Activated CD4-positive, alpha-beta T cell treated with anti-CD3 and anti-CD28 coated beads, Interleukin-2, amount 50 U/mL, for 1 hour (primary cell): ENCODE results near the gene BBLN.
A peak's percentile ranks its signal among the peaks of the same experiment; 100 is the strongest.
"Not testable (repeated sequence)": the region's sequence is repeated elsewhere in the genome, so short reads cannot be mapped to it uniquely, and the experiment has no call there.

ENCODE experiments used
- DNase-seq: peaks from one replicate; pipeline ENCODE4 v3.0.0-alpha.2; 2020

BBLN gene, protein sequence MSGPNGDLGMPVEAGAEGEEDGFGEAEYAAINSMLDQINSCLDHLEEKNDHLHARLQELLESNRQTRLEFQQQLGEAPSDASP

DNA sequence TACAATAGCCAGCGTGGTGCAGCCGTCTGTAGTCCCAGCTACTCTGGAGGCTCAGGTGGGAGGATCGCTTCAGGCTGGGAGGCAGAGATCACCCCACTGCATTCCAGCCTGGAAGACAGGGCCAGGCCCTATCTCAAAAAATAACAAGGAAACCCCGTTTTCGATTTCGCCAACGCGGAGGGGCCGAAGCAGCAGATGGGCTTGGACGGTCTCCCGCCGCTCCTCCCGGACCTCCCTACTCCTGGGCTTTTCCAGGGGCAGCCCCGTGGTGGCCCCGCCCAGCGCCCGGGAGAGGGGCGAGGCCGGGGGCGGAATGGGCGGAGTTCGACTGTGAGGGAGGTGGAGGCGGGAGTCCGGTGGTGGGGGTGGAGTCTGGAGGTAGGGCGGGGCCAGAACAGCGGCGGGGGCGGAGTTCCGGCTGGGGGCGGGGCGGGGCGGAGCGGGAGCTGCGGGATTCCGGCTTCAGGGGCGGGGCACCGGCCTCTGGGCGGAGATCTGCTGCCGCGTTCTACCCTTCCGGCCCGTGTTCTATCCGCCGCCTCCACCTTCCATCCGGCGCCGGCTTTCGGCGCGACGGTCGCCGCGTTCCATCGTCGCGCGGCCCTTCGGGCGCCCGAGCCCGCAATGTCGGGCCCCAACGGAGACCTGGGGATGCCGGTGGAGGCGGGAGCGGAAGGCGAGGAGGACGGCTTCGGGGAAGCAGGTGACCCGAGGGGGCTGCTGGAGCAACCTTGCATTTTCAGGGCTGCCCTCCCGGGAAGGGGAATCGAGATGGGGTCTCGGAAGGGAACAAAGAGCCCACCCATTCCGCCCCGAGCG is at the start of gene BBLN:
Gene BBLN, plus strand, starts transcription at position 482 of the 819 bp plus-strand sequence. Its CDS starts 143 bp downstream, at position 625.
- DNase-seq, result peak; percentile 93

DNA sequence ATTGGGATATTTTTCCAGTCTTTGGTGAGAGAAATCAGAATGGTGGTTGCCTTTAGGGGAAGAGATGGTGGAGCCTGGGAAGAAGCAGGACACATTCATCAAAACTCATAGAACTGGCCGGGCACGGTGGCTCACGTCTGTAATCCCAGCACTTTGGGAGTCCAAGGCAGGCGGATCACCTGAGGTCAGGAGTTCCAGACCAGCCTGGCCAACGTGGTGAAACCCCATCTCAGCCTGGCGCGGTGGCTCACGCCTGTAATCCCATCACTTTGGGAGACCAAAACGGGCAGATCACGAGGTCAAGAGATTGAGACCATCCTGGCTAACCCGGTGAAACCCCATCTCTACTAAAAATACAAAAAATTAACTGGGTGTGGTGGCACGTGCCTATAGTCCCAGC is 48.3 kb upstream of the BBLN start:
- DNase-seq, result not testable (repeated sequence)

DNA sequence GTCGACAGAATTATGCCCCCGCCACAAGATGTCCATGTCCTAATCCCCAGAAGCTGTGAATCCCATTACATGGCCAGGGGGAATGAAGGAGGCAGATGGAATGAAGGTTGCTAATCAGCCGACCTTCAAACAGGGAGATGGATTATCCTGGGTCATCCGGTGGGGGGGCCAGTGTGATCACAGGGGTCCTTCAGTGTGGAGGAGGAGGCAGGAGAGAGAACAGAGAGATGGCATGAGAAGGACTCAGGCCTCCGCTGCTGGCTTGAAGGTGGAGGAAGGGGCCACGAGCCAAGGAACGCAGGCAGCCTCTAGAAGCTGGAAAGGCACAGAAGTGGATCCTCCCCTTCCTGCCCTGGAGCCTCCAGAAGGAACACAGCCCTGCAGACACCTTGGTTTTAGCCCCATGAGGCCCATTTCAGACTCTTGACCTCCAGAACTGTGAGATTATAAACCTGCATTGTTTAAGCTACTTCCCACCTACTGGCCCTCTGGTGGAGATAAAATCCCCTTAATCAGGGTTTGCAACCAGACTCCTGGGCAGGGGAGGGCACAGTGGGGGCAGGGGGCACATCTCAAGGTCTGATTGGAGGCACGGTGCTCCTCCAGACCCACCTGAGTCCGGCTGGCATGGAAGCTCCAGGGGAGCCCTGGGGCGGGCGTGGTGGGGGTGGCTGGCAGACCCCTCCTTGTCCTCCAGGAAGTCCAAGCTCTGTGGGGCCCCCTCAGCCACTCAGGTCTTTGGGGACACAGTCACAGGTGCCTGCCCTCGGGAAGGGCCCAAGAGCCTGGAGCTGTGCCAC is 46.3 kb upstream of the BBLN start:
- no peak for DNase-seq

DNA sequence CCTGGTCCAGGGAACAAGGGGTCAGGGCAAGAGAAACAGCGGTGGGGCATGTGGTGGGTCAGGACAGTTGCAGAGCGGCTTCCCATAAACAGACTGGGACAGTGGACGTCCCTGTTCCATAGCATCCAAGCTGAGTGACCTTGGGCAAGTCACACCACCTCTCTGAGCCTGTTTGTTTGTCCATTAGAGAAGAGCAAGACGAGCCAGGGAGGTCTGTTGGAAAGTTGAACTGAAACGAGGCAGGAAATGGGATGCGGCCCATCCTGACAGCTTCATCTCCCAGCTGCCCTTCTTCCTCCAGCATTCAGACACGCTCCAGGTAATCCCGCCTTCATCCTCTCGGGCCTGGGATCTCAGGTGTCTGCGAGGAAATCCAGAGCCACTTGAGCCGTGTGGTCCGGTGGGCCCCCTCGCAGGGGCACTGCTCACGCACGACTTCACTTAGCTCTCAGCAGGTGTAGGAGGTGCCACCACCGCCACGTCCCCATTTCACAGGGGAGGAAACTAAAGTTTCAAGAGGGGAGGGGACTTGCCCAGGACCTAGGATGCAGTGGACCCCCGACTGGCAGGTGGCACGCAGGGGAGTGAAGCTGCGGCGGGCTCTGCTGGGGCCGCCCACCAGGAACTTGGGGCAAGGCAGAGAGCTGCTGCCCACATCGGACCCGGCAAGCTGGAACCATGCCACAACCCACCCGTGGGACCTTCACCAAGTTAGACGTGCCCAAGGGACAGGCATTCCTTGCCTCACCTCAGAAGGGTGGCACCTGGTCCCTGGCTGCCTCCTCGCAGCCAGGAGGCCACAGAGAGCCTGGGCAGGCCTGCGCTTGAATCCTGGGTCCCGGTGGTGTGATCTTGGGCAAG is 45.5 kb upstream of the BBLN start:
- DNase-seq, result no peak

DNA sequence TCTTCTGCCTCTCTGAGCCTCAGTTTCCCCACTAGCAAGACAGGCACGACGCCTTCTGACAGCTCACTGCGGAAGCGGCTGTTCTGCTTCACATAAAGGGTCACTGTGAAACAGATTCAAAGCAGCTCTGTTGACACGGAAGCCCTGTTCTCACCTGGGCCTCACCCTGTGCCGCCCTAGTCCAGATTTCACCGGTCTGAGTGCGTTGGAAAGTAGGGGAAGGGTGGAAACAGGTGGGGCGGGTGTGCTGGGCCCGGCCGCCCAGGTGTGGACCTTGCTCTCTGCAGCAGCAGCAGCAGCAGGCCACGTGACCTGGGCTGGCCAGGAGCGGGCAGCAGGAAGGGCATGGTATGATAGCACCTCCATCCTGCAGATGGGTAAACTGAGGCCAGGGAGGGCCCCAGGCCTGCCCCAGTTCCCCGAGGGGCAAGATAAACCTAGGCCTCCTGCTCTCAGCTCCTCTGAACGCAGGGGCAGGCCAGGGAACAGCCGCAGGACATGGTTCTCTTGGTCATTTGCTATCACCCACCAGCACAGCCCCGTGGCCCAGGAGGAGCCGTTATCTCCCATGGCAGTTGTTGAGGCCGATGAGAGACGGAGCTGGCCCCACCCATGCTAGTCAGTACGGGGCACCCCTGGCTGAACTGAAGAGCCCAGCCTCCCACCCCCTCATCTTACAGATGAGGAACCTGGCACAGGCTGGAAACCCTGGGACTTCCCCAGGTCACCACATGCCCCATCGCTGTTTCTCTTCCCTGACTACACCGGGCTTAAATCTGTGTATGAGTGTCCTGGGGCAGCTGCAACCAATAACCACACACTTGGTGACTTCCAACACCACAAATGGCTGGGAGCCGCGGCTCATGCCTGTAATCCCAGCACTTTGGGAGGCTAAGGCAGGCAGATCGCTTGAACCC is 44.6 kb upstream of the BBLN start:
- no peak for DNase-seq

DNA sequence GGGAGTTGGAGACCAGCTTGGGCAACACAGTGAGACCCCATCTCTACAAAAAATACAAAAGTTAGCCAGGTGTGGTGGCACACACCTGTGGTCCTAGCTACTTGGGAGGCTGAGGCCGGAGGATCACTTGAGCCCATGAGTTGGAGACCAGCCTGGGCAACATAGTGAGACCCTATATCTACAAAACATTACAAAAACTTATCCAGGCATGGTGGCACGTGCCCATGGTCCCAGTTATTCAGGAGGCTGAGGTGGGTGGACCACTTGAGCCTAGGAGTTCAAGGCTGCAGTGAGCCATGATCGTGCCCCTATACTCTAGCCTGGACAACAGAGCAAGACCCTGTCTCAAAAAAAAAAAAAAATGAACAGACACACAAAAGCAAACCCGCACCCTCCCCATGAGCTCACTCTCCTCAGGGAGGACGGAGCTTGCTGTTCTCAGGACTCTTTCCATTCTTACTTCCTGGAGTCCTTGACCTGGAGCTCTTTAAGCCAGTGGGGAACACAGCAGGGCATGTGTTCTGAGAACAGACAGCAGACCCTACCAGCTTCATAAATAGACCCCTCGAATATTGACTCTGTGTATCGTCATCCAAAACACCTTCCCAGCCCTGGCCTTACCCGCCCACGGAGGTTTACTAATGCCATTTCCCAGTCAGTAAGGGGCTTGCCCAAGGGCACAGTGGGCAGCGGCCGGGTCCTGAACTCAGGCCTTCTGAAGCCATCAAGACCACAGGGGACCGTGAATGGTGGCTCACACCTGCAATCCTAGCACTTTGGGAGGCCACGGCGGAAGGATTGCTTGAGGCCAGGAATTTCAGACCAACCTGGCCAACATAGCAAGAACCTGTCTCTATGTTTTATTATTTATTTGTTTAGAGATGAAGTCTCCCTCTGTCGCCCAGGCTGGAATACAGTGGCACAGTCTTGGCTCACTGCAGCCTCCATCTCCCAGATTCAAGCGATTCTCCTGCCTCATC is 43.7 kb upstream of the BBLN start:
- no peak for DNase-seq

DNA sequence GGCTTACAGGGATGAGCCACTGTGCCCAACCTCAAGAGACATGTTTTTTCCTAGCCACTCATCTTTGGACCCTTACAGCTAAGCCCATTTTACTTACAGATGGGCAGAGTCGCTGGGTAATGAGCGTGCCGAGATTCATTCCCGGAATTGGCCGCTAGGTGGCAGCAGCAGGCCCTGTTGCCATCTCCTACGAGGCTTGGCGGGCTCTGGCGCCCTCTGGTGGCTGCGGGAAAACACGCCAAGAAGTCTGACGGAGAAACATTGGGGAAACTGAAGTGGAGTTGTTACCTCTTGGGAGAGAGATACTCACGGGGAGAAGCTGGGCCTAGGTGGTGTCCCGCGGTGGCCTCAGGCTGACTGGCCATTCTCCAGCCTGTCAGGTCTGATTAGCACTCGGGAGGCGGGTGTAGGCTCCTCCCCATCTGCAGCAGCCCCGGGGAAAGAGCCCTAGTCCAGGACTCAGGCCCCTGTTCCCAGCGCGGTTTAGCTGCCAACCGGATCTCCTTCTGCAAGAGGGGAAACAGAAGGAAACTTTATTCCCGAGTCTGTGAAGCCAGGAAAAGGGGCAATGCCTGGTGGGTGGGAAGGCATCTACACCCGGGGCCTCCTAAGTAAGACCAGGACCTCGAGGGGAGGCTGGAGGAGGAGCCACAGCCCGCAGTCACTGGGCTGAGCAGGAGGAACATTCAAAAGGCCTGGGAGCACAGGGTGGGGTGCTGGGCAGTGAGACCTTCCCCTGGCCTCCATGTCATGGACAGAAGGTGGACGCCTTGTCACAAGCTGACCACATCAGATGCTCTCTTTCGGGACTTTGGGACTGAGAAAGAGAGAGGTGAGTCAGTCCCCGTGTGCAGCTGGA is 42.2 kb upstream of the BBLN start:
- peak; percentile 99 for DNase-seq

DNA sequence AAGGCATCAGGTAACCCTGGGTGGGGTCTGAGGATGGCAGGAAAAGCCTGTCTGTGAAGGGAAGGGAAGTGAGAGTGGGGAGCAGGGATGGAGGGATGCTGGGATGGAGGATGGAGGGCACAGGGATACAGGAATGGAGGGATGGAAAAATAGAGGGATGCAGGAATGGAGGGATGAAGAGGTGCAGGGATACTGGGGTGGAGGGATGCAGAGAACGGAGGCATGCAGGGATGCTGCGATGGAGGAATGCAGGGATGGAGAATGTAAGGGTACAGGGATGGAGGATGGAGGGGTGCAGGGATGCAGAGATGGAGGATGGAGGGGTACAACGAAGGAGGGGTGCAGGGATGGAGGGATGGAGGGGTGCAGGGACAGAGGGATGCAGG is 41.6 kb upstream of the BBLN start:
- DNase-seq, result no peak

DNA sequence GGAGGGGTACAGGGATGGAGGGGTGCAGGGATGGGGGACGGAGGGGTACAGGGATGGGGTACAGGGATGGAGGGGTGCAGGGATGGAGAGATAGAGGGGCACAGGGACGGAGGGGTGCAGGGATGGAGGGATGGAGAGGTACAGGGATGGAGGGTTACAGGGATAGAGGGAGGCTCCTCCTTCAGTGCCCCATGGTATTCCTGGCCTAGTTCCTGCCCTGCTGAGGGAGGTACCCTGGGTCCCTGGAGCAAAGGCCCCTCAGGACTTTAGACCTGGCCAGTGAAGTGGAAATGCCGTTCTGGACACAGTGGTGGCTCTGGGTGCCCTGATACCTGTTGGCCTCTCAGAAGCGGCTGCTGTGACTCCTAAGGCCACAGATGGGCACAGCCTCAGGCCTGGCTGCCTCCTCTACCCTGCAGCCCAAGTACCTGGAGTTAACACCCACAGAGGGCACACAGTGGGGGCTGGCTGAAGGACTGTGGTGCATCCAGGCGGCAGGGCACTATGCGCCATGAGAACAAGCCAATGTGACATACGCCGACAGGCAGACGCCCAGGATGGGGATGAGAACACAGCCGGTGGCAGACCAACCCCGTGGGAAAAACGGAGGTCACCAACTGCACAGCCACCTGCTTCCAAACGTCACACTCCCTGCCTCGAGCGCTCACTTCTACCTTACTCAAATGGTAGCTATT is 40.9 kb upstream of the BBLN start:
- DNase-seq, result no peak

DNA sequence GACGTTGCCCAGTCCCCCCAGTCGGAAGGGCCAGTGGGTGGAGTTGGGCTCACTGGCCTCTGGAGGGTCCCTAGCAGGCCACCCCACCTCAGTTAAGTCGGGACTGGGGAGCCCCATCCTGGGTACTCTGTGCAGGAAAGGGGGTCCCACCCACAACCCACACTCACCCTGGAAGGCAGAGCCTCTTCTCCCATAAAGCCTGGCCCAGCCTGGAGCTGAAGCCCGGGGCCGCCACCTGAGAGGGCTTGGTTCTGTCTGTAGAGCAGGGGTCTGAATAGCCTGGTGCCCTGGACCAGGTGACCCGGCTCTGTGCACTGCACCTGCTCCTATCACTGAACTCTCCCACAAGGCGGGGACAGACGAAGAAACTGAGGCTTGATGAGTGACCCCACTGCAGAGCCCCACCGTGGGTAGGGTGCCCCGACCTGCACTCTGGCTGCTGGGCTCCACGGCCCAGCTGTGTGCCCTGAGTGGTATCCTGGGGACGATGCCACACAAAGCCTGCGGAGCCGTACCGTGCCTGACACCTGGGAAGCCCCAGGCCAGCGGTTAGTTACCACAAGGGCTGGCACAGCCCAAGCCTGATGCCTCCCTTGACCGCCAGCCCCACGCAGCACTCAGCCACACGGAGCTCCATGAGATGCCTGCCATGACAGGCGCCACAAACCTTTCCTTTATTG is 39.9 kb upstream of the BBLN start:
- no peak for DNase-seq

DNA sequence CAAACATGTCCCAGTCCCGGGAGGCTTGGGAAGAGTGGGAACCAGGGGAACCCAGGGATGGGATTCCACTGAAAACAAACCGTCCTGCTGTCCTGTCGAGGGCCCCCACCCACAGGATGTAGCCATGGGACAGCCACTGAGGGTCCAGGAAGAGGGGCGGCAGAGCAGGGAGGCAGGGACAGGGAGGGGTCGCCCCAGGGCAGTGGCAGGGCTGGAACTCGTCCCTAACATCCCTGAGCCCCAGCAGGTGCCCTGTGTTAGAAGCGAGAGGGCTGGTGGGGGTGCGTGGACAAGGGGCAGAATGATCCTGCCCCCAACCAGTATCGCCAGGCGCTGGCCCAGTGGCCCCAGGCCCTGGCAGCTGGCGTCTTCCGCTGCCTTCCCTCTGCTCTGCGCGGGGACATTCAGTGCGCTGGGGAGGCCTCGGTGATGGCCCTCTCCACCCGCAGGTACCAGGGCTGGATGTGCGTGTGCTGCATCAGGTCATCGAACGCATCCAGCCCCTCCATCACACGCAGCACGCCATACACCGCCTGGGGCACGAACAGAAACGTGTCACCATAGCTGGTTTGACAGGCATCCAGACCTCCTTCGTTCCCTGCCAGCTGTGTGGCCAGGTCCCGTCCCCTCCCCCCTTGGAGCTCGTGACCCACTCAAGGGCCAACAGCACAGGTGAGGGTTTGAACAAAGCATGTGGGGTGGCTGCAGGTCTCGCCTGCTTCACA is 39.2 kb upstream of the BBLN start:
- no peak for DNase-seq

DNA sequence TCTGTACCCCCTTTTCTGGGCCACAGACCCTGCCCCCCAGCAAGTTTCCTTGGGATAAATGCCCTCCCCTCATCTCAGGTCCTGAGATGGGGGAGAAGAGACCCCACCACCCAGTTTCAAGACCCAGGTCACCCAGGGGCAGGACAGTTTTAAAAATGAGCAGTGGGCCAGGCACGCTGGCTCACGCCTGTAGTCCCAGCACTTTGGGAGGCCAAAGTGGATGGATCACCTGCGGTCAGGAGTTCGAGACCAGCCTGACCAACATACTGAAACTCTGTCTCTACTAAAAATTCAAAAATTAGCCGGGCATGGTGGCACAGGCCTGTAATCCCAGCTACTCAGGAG is 38.6 kb upstream of the BBLN start:
- no peak for DNase-seq

DNA sequence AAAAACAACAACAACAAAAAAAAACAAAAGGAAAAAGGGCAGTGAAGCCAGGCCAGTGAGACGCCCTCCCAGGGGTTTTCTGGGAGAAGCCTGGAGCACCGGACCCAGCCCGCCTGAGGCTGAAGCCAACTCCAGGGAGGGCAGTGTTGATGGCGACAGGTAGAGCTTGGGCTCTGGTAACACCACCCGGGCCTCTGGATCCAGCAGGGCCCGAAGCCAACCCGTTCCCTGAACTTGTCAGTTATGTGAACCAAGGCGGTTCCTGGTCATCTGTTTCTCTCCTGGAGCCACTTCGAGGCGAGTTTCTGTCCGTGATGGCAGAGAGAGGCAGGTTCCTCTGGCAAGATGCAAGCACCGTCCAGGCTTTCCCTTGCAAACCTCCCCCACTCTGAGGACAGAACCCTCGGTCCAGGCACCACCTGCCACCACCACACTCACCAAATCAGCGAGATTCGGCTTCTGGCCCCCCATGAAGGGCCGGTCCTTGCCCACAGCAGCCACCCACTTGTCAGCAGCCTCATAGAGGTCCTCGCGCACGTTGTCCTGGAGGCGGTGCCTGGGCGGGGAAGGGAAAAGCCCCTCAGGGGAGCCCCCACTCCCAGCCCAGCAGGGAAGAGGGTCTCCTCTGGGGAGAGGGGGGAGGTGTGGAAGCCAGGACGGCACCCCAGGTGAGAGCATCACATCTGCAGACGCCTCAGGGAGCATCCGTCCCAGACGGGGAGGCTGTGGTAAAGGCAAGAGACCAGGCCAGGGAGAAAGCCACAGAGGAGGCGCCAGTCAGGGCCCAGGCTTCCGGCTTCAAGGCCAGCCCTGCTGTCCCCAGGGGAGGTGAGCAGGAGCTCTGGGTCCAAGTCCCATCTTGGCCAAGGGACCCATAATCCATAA is 37.9 kb upstream of the BBLN start:
- no peak for DNase-seq

DNA sequence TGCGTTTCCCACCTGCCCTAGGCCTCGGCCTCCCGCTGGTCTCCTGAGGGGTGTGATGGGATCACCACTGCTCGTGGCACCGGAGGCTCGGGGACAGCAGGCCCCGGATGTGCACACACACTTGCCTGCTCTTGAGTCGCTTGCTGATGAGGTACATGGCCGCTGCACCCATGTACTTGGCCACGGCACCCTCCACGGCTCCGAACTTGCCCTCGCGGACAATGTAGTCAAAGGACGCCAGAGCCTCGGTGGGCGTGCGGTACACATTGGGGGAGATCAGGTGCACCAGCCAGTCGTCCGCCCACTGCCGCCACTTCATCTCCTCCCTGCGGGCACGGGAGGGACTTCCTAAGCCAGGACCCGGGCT is 37.3 kb upstream of the BBLN start:
- no peak for DNase-seq

DNA sequence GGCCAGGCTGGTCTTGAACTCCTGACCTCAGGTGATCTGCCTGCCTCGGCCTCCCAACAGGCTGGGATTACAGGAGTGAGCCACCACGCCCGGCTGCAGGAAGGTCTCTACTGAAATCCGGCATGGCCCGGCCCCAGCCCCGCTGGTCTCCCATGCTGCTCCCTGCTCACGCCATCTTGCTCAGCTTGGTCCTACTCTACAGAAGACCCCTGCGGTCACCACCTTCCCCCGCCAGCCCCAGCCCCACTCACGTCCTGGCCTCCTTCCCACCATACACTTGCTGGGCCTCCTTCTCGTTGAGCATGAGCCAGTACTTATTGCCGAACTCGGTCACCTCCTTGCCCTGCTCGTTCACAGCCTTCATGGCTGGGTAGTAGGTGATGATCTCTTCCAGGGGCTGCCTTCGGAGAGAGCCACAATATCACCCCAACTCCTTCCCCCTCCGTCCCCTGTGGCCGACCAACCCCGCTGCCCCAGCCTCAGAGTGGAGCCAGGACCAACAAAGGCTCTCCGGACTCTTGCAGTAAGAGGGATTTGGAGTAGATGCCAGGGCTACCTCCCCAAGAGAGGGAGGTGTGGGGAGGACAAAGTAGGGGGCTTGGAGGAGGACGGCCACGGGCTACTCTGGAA is 36.5 kb upstream of the BBLN start:
- no peak for DNase-seq

DNA sequence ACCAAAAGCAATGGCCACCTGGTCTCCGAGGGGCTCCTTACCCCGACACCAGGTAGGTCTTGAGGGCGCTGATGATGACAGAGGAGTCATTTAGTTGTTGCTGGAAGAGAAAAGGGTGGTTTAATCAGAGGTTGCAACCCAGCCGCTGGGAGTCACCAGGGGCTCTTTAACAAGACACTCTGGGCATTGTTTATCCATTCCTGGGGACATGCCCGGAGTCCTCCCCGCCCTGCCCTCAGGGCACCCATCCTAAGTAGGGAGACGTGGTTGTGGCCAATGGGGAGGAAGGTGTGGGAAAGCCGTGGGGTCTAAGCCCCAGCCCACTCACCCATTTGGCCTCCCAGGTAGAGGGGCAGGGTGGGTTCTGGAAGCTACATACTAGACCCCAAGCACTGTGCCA is 35.6 kb upstream of the BBLN start:
- DNase-seq, result no peak
